ENCODE measurements around the gene RPP21.

The RPP21 gene

GRCh38 chr6:30344868-30345671 is at the start of gene RPP21:
Gene RPP21 (plus strand): TSS chr6:30345156. CDS start chr6:30345172, 16 bp downstream.
- Histone ChIP-seq H3K4me3 (peak within 1 kb of the TSS; percentile 73), H3K9me3 (no peaks in the 10 kb centered on the region), H3K36me3 (replicated peaks) (peaks cover 19% of the 10 kb centered on the region), H3K27me3 (ENCODE audit: low read depth) (no peaks in the 10 kb centered on the region), H3K4me1 (no peaks in the 10 kb centered on the region)
- DNase-seq (ENCODE audit: low spot score in 2 of 2), result peak; percentile 77 to 88
- in situ Hi-C loops (cut with MboI; ENCODE audit: low sequenced_read_pairs), result no loop called here

GRCh38 chr6:30295837-30296236 is 49.1 kb upstream of the RPP21 start:
- Histone ChIP-seq H3K9me3 (no peaks in the 10 kb centered on the region), H3K4me1 (no peaks in the 10 kb centered on the region), H3K4me3 (no peak overlapping the region), H3K36me3 (replicated peaks) (peaks cover 26% of the 10 kb centered on the region), H3K27me3 (ENCODE audit: low read depth) (no peaks in the 10 kb centered on the region)
- in situ Hi-C loops (cut with MboI; ENCODE audit: low sequenced_read_pairs), result no loop called here
- no peak for DNase-seq (ENCODE audit: low spot score in 2 of 2)

GRCh38 chr6:30304002-30304401 is 41.0 kb upstream of the RPP21 start:
- H3K4me1 ChIP-seq, result no peaks in the 10 kb centered on the region
- H3K4me3 ChIP-seq, result no peak overlapping the region
- H3K9me3 ChIP-seq, result no peaks in the 10 kb centered on the region
- peaks cover 3% of the 10 kb centered on the region for H3K36me3 ChIP-seq (replicated peaks)
- in situ Hi-C loops (cut with MboI; ENCODE audit: low sequenced_read_pairs), result no loop called here
- H3K27me3 ChIP-seq (ENCODE audit: low read depth), result no peaks in the 10 kb centered on the region
- no peak for DNase-seq (ENCODE audit: low spot score in 2 of 2)

GRCh38 chr6:30311101-30311500 is 33.9 kb upstream of the RPP21 start:
- in situ Hi-C loops (cut with MboI; ENCODE audit: low sequenced_read_pairs), result loop anchor here (10.0 kb wide), 1 partner anchor 96 kb away; the partner anchor contains the start of gene TRIM26
- Histone ChIP-seq H3K36me3 (replicated peaks) (peaks cover 17% of the 10 kb centered on the region), H3K4me3 (no peak overlapping the region), H3K9me3 (no peaks in the 10 kb centered on the region), H3K4me1 (no peaks in the 10 kb centered on the region), H3K27me3 (ENCODE audit: low read depth) (no peaks in the 10 kb centered on the region)
- no peak for DNase-seq (ENCODE audit: low spot score in 2 of 2)

GRCh38 chr6:30311671-30312070 is 33.3 kb upstream of the RPP21 start:
- Histone ChIP-seq H3K9me3 (no peaks in the 10 kb centered on the region), H3K27me3 (ENCODE audit: low read depth) (no peaks in the 10 kb centered on the region), H3K36me3 (replicated peaks) (peaks cover 19% of the 10 kb centered on the region), H3K4me3 (no peak overlapping the region), H3K4me1 (no peaks in the 10 kb centered on the region)
- no peak for DNase-seq (ENCODE audit: low spot score in 2 of 2)
- in situ Hi-C loops (cut with MboI; ENCODE audit: low sequenced_read_pairs), result loop anchor here (10.0 kb wide), 1 partner anchor 97 kb away; the partner anchor contains the start of gene TRIM26

GRCh38 chr6:30312266-30312665 is 32.7 kb upstream of the RPP21 start:
- in situ Hi-C loops (cut with MboI; ENCODE audit: low sequenced_read_pairs), result loop anchor here (10.0 kb wide), 1 partner anchor 97 kb away; the partner anchor contains the start of gene TRIM26
- DNase-seq (ENCODE audit: low spot score in 2 of 2), result no peak
- no peaks in the 10 kb centered on the region for H3K9me3 ChIP-seq
- no peaks in the 10 kb centered on the region for H3K4me1 ChIP-seq
- H3K4me3 ChIP-seq, result no peak overlapping the region
- H3K36me3 ChIP-seq (replicated peaks), result peaks cover 24% of the 10 kb centered on the region
- H3K27me3 ChIP-seq (ENCODE audit: low read depth), result no peaks in the 10 kb centered on the region

GRCh38 chr6:30312676-30313321 is 32.2 kb upstream of the RPP21 start:
- in situ Hi-C loops (cut with MboI; ENCODE audit: low sequenced_read_pairs), result loop anchor here (10.0 kb wide), 1 partner anchor 98 kb away; the partner anchor contains the start of gene TRIM26
- Histone ChIP-seq H3K4me3 (no peak overlapping the region), H3K4me1 (no peaks in the 10 kb centered on the region), H3K36me3 (replicated peaks) (peaks cover 28% of the 10 kb centered on the region), H3K27me3 (ENCODE audit: low read depth) (no peaks in the 10 kb centered on the region), H3K9me3 (no peaks in the 10 kb centered on the region)
- DNase-seq (ENCODE audit: low spot score in 2 of 2), result no peak

GRCh38 chr6:30315156-30315555 is 29.8 kb upstream of the RPP21 start:
- Histone ChIP-seq H3K27me3 (ENCODE audit: low read depth) (no peaks in the 10 kb centered on the region), H3K4me3 (no peak overlapping the region), H3K9me3 (no peaks in the 10 kb centered on the region), H3K36me3 (replicated peaks) (peaks cover 33% of the 10 kb centered on the region), H3K4me1 (peaks cover 10% of the 10 kb centered on the region)
- DNase-seq (ENCODE audit: low spot score in 2 of 2), result no peak
- in situ Hi-C loops (cut with MboI; ENCODE audit: low sequenced_read_pairs), result loop anchor here (10.0 kb wide), 1 partner anchor 100 kb away; the partner anchor contains the start of gene TRIM26

- in situ Hi-C loops (cut with MboI; ENCODE audit: low sequenced_read_pairs), result loop anchor here (10.0 kb wide), 1 partner anchor 103 kb away; the partner anchor contains the start of gene TRIM26
Measured at GRCh38 chr6:30317913-30318589, 26.9 kb upstream of the RPP21 start.

GRCh38 chr6:30319146-30319835 is 25.7 kb upstream of the RPP21 start:
- Histone ChIP-seq H3K9me3 (no peaks in the 10 kb centered on the region), H3K27me3 (ENCODE audit: low read depth) (no peaks in the 10 kb centered on the region), H3K4me3 (no peak overlapping the region), H3K36me3 (replicated peaks) (peaks cover 25% of the 10 kb centered on the region), H3K4me1 (peaks cover 30% of the 10 kb centered on the region)
- in situ Hi-C loops (cut with MboI; ENCODE audit: low sequenced_read_pairs), result loop anchor here (10.0 kb wide), 1 partner anchor 104 kb away; the partner anchor contains the start of gene TRIM26
- DNase-seq (ENCODE audit: low spot score in 2 of 2), result peak; percentile 45 to 80

More at GRCh38 chr6:30317913-30318589, 26.9 kb upstream of the RPP21 start:
- DNase-seq (ENCODE audit: low spot score in 2 of 2), result no peak
- H3K4me1 ChIP-seq, result peaks cover 22% of the 10 kb centered on the region
- H3K9me3 ChIP-seq, result no peaks in the 10 kb centered on the region
- H3K36me3 ChIP-seq (replicated peaks), result peaks cover 33% of the 10 kb centered on the region
- H3K27me3 ChIP-seq (ENCODE audit: low read depth), result no peaks in the 10 kb centered on the region
- no peak overlapping the region for H3K4me3 ChIP-seq

- in situ Hi-C loops (cut with MboI; ENCODE audit: low sequenced_read_pairs), result no loop called here
- Histone ChIP-seq H3K9me3 (no peaks in the 10 kb centered on the region), H3K4me3 (no peak overlapping the region), H3K27me3 (ENCODE audit: low read depth) (no peaks in the 10 kb centered on the region), H3K36me3 (replicated peaks) (peaks cover 16% of the 10 kb centered on the region), H3K4me1 (peaks cover 33% of the 10 kb centered on the region)
- no peak for DNase-seq (ENCODE audit: low spot score in 2 of 2)
Measured at GRCh38 chr6:30321692-30322388, 23.1 kb upstream of the RPP21 start.

GRCh38 chr6:30322527-30323501 is 22.1 kb upstream of the RPP21 start:
- in situ Hi-C loops (cut with MboI; ENCODE audit: low sequenced_read_pairs), result no loop called here
- H3K27me3 ChIP-seq (ENCODE audit: low read depth), result no peaks in the 10 kb centered on the region
- peaks cover 9% of the 10 kb centered on the region for H3K36me3 ChIP-seq (replicated peaks)
- H3K9me3 ChIP-seq, result no peaks in the 10 kb centered on the region
- no peak overlapping the region for H3K4me3 ChIP-seq
- H3K4me1 ChIP-seq, result peaks cover 36% of the 10 kb centered on the region
- no peak for DNase-seq (ENCODE audit: low spot score in 2 of 2)

Data from HAP-1 (cell line).